ENCODE results near the gene MPP3. TPM values are rescaled to one million over a fixed set of nuclear protein-coding genes. Genes with fewer than 3 reads are reported as not detected.
"Not testable (repeated sequence)": the region's sequence is repeated elsewhere in the genome, so short reads cannot be mapped to it uniquely, and the experiment has no call there.

MPP3 gene
- total and polyA plus RNA-seq, 10 of the 15 experiments (the other 5 are each of a cell fraction or from before 2014, with no cell fraction given) = not detected

DNA sequence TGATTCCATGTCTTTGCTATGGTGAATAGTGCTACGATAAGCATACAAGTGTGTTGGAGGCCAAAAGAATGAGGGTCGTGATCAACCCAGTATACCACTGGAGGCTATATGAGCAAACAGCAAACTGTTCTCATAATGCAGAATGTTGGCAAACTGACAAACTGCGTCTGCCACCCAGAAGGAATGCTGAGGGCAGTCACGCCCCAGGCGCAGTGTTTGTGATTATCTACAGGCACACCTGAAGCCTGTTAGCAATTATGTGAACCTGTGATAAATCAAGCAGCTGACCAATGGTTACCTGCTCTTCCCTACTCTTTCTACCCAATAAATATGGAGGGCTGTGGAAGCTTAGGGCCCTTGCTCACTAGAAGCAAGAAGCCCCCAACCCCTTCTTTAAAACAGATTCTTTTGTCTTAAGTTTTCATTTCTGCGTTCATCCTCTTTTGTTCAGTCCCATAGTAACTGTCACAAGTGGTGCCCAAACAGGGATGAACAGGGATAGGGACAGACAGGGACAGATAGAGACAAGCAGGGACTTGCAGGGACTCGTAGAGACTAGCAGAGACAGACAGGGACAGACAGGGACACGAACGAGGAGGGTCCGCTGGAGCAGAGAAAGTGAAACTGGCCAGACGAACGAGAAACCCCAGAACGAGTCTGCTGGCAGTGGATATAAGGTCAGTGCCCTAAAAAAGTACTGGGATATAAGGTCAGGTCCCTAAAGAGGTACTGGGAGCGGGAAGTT lies 39.2 kb upstream of the MPP3 start:
- ChIA-PET SMC1A (ENCODE audit: uncharacterized antibody, unreplicated experiment) (no interaction called here), RAD21 (ENCODE audit: unreplicated experiment) (no interaction called here), CTCF (no interaction called here), POLR2A (no interaction called here)
- in situ Hi-C loops (cut with MboI) = no loop called here
- Histone ChIP-seq H3K9ac (ENCODE audit: control insufficient read depth, insufficient read depth, low read length) (no peak overlapping the region), H4K20me1 (ENCODE audit: control insufficient read depth, insufficient read depth) (no peaks in the 10 kb centered on the region), H3K79me2 (ENCODE audit: control insufficient read depth, insufficient read depth, low read length) (no peaks in the 10 kb centered on the region), H3K27me3 (replicated peaks in 1 of 2; ENCODE audit: control insufficient read depth in 2 of 2, insufficient read depth in 2 of 2, low read length in 1 of 2) (no peaks in the 10 kb centered on the region; a peak in 1 of 4 replicates), H3K9me3 (replicated peaks; ENCODE audit: control insufficient read depth, insufficient read depth, low read length) (no peaks in the 10 kb centered on the region), H3K4me2 (ENCODE audit: control insufficient read depth, insufficient read depth) (no peak overlapping the region), H3K27ac (ENCODE audit: control insufficient read depth, insufficient read depth) (no peak overlapping the region), H3K4me3 (no peak overlapping the region), H3K36me3 (ENCODE audit: control insufficient read depth in 2 of 2, insufficient read depth in 2 of 2, low read length in 1 of 2) (no peaks in the 10 kb centered on the region), H2AFZ (ENCODE audit: control insufficient read depth, low read depth, low read length) (no peak overlapping the region), H3K4me1 (ENCODE audit: control insufficient read depth, insufficient read depth, low read length) (no peaks in the 10 kb centered on the region)
- FAIRE-seq = no peak
- intact Hi-C loops (cut with micrococcal nuclease; ENCODE audit: unreplicated experiment) = loop anchor here (10.0 kb wide), 1 partner anchor 123 kb away; no protein-coding TSS in a partner anchor
- TF ChIP-seq RUNX3 (IDR thresholded peaks at IDR 0.05; ENCODE audit: low read length) (no peak), CBX5 (IDR thresholded peaks at IDR 0.05; ENCODE audit: low read depth) (no peak), TCF12 (IDR thresholded peaks at IDR 0.05; ENCODE audit: low read depth, low read length) (no peak), SPI1 (IDR thresholded peaks at IDR 0.05; ENCODE audit: borderline replicate concordance, insufficient read depth, low read depth, low read length) (no peak), CHD4 (IDR thresholded peaks at IDR 0.05) (no peak), NFXL1 (IDR thresholded peaks at IDR 0.05; ENCODE audit: borderline replicate concordance) (no peak), CHD2 (IDR thresholded peaks at IDR 0.05; ENCODE audit: borderline replicate concordance, low read depth, low read length) (no peak), NBN (IDR thresholded peaks at IDR 0.05) (no peak), YBX1 (IDR thresholded peaks at IDR 0.05) (no peak), IKZF2 (IDR thresholded peaks at IDR 0.05) (no peak), GABPA (IDR thresholded peaks at IDR 0.05; ENCODE audit: low read depth) (no peak), ZNF384 (IDR thresholded peaks at IDR 0.05; ENCODE audit: borderline replicate concordance, low read depth, low read length) (no peak), RELA (IDR thresholded peaks at IDR 0.05; ENCODE audit: borderline replicate concordance, partially characterized antibody) (no peak)
- DNase-seq (ENCODE audit: low read depth, low spot score) = no peak
- ATAC-seq = no peak
- no TSS peak for BruUV-seq (replicated peaks)
- WGBS (ENCODE audit: insufficient coverage, insufficient replicate concordance, low lambda C conversion rate, missing lambda C conversion rate) = 34% methylated on average over 14 of the region's 14 CpGs

DNA sequence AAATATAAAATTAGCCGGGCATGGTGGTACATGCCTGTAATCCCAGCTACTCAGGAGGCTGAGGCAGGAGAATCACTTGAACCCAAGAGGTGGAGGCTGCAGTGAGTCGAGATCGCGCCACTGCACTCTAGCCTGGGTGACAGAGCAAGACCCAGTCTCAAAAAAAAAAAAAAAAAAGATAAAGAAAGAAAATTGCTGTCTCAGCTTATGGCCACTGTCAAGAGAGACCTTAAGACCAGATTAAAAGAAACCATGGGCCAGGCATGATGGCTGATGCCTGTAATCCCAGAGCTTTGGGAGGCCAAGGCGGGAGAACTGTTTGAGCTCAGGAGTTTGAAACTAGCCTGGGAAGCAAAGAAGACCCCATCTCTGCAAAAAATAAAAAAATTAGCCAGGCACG lies 36.1 kb upstream of the MPP3 start:
- H3K36me3 ChIP-seq (ENCODE audit: control insufficient read depth in 2 of 2, insufficient read depth in 2 of 2, low read length in 1 of 2); RAD21 ChIA-PET (ENCODE audit: unreplicated experiment); H3K9me3 ChIP-seq (replicated peaks; ENCODE audit: control insufficient read depth, insufficient read depth, low read length); H3K9ac ChIP-seq (ENCODE audit: control insufficient read depth, insufficient read depth, low read length); FAIRE-seq; POLR2A ChIA-PET; SMC1A ChIA-PET (ENCODE audit: uncharacterized antibody, unreplicated experiment); intact Hi-C loops (cut with micrococcal nuclease; ENCODE audit: unreplicated experiment); DNase-seq (ENCODE audit: low read depth, low spot score); H3K27me3 ChIP-seq (replicated peaks in 1 of 2; ENCODE audit: control insufficient read depth in 2 of 2, insufficient read depth in 2 of 2, low read length in 1 of 2); H2AFZ ChIP-seq (ENCODE audit: control insufficient read depth, low read depth, low read length); ATAC-seq; H3K4me3 ChIP-seq; H3K4me2 ChIP-seq (ENCODE audit: control insufficient read depth, insufficient read depth); H3K4me1 ChIP-seq (ENCODE audit: control insufficient read depth, insufficient read depth, low read length); H3K79me2 ChIP-seq (ENCODE audit: control insufficient read depth, insufficient read depth, low read length); H4K20me1 ChIP-seq (ENCODE audit: control insufficient read depth, insufficient read depth); BruUV-seq (replicated peaks); in situ Hi-C loops (cut with MboI); H3K27ac ChIP-seq (ENCODE audit: control insufficient read depth, insufficient read depth): not testable (repeated sequence)
- CTCF ChIA-PET = interaction anchor here (1.0 to 1.8 kb wide), 2 partner anchors 9 to 11 kb away, joined by 5 read pairs; no protein-coding TSS in a partner anchor
- WGBS (ENCODE audit: insufficient coverage, insufficient replicate concordance, low lambda C conversion rate, missing lambda C conversion rate) = 22% methylated on average over 6 of the region's 6 CpGs

Measured in GM12878 (cell line).